HG03575 (cell line): ENCODE measurements around the gene HOMEZ.
"Not testable (repeated sequence)": the region's sequence is repeated elsewhere in the genome, so short reads cannot be mapped to it uniquely, and the experiment has no call there.

ENCODE experiments used
- ATAC-seq: cut with Tn5 transposase; IDR thresholded peaks from one replicate; pipeline ENCODE4 v1.9.1; 2021; ENCODE audit not compliant: unreplicated experiment, insufficient number of reproducible peaks, low FRiP score; ENCODE audit errors: extremely low read depth

Gene HOMEZ

GRCh38 chr14:23286902-23287479, 1.1 kb upstream of the HOMEZ start:
- ATAC-seq: no peak

GRCh38 chr14:23285530-23286019, 357 bp downstream of the HOMEZ start:
- ATAC-seq: peak; percentile 4

DNA sequence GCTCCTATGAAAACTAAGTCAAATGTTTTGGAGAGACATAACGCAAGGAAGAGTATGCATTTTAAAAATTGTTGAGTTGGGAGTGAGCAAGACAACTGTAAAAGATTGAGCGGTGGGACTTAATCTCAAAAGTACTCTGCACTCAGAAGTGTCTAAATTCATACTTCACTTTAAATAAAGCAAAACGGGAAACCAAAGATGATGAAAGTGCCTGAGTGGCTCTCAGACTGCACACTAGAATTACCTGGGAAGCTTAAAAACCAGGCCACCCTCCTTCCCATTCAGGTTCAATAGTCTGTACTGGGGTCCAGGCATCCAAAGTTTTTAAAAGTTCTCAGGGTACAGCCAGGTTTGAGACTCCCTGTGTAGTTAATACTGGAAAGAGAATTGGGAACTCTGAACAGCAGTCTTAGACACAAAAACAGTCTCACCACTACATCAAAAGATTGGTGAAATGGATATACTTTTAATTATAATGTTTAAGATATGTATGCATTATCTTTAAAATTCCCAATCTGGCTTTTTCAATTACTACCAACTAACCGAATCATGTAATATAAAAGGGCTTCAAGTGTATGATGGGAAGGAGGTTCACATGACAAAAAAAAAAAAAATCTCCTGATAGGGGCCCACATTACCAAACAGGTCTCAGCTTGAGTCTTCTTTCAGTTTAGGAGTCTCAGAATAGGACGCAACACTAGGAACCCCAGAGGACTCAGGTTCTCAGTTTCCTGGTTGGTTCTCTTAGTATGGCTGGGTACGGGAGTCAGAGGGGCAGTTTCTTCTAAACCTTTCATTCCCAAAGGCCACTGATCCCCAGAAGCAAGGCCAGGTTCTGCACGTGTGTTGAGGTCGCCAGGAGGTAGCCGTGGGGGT, 1.0 kb downstream of the HOMEZ start:
- no peak for ATAC-seq

- ATAC-seq: no peak
Measured at GRCh38 chr14:23281247-23281646, 4.7 kb downstream of the HOMEZ start.

DNA sequence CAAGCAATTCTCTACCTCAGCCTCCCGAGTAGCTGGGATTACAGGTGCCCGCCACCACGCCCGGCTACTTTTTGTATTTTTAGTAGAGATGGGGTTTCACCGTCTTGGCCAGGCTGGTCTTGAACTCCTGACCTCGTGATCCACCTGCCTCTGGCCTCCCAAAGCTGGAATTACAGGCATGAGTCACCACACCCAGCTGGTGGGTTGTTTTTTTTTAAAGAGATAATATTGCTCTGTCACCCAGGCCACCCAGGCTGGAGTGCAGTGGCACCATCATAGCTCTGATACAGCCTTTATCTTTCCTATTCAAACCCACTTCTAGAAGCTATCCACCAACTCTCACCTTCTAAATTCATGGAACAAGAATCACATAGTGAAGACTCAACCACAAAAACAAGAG, 8.0 kb downstream of the HOMEZ start:
- ATAC-seq: not testable (repeated sequence)

DNA sequence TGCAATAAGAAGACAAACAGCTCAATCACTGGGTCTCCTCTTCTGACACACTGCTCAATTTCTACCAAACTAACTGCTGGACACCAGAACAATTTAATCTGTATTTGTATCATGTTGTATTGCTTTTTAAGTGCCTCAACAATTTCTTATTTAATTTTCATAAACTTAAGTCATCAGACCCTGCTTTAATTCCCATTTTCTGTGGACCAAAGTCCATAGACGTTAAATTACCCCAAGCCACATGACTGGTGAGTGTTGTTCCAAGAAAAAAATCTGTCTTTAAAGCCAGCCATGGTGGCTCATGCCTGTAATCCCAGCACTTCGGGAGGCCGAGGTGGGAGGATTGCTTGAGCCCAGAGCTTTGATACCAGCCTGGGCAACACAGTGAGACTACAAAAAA, 8.7 kb downstream of the HOMEZ start:
- ATAC-seq: no peak

DNA sequence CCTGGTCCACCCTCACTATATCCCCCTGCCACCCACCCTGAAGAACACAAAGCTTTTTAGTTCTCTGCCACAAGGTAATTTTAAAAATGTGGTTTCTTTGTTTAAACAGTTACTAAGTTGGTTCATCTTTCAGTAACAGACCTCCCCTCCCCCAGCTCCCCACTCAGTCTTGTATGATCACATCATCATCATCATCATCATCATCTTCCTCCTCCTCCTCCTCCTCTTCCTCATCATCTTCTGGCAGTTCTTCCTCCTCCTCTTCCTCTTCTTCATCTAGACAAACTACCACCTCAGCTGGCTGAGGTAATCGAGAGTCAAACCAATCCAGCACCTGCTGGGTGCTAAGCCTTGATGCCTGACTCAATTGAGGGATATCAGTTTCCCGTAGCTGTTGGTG, 10.5 kb downstream of the HOMEZ start:
- ATAC-seq: no peak

- ATAC-seq: no peak
Measured at GRCh38 chr14:23269193-23269592, 16.7 kb downstream of the HOMEZ start.

- ATAC-seq: not testable (repeated sequence)
Measured at GRCh38 chr14:23260849-23261248, 25.1 kb downstream of the HOMEZ start.

DNA sequence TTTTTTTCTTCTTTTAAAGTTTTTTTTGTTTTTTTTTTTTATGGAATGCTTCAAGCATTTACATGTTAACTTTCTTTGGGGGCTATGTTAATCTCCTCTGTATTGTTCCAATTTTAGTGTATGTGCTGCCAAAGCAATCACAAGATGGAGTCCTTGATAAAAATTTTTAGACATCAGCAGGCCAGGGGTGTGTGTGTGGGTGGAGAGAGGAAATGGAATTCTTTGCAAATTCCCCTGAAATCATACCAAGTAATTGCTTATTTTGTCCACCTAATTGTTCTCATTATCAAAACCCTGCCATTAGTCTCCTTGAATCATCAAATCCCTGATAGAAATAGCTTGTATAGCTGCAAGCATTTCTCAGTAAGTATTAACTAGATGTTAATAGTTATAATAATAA, 26.5 kb downstream of the HOMEZ start:
- no peak for ATAC-seq

DNA sequence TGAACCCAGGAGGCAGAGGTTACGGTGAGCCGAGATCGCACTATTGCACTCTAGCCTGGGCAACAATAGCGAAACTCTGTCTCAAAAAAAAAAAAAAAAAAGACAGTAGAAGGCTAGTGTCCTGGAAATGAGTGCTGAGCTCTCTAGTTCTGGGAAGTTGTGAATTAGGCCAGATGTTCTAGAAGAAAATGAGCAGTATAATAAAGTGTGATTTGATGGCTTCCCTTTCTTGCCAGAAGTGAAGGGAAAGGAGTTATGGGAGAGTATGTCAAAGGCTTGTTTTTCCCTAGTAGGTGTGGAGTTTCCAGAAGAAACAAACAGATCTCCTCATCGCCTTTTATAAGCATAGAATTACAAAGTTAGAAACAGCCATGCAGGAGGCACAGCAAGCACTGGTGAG, 27.7 kb downstream of the HOMEZ start:
- ATAC-seq: no peak

- no peak for ATAC-seq
Measured at GRCh38 chr14:23252420-23253333, 33.3 kb downstream of the HOMEZ start.

GRCh38 chr14:23252006-23252405, 33.9 kb downstream of the HOMEZ start:
- no peak for ATAC-seq

DNA sequence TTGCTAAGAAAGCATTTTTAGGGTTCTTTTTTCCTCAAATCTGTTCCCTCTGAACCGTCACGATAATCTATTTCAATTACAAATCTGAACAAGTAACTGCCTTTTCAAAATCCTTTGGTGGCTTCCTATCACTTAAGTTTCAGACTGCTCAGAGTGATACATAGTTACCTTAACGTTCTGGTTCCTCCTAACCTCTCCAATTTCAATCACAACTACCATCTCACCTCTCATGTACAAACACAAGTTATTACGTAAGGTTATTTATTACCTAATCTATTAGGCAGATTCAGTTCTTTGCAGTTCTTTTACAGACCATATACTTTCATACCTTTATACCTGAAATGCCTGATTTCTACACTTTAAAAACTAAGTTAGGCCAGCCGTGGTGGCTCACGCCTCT, 36.1 kb downstream of the HOMEZ start:
- ATAC-seq: no peak

GRCh38 chr14:23248601-23249000, 37.3 kb downstream of the HOMEZ start:
- no peak for ATAC-seq

GRCh38 chr14:23245282-23245681, 40.6 kb downstream of the HOMEZ start:
- ATAC-seq: no peak

DNA sequence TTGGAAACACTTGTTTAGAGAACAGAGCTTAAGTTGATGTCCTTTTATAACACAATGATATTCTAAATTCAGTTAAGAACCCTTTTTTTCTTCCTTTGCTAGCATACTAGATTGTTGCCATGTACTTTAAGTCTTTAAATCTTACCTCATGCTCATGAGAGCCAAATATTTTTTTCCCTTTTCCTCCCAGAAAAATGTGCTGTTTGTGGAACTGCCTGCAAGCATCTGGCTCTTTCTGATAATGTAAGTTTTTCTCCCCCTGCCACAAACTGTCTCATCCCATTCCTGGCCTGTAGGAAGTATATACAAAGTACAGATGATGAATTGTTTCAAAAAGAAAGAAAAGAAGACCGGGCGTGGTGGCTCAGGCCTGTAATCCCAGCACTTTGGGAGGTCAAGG, 42.9 kb downstream of the HOMEZ start:
- ATAC-seq: no peak

- no peak for ATAC-seq
Measured at GRCh38 chr14:23242076-23242475, 43.9 kb downstream of the HOMEZ start.

- ATAC-seq: not testable (repeated sequence)
Measured at GRCh38 chr14:23241061-23241715, 44.7 kb downstream of the HOMEZ start.
